LNCAP (cell line): ENCODE measurements around the gene MRPL53.

Experiments used
- CTCF ChIP-seq: fragments of 450-650 bp; IDR thresholded peaks from 2 replicates; pipeline ENCODE4 v1.5.1; 2017; ENCODE audit warnings: mild to moderate bottlenecking

MRPL53 gene

GRCh38 chr2:74481431-74481830 lies 9.0 kb upstream of the MRPL53 start:
- no peak for TF ChIP-seq CTCF

- no peak for TF ChIP-seq CTCF
Observed at GRCh38 chr2:74474899-74475298, 2.4 kb upstream of the MRPL53 start.

GRCh38 chr2:74474481-74474880 lies 2.0 kb upstream of the MRPL53 start:
- TF ChIP-seq CTCF = no peak

- no peak for TF ChIP-seq CTCF
Observed at GRCh38 chr2:74472945-74473258, 422 bp upstream of the MRPL53 start.

GRCh38 chr2:74471332-74472065 lies 981 bp downstream of the MRPL53 start:
- no peak for TF ChIP-seq CTCF

GRCh38 chr2:74464406-74464805 lies 8.1 kb downstream of the MRPL53 start:
- no peak for TF ChIP-seq CTCF

GRCh38 chr2:74462786-74463105 lies 9.7 kb downstream of the MRPL53 start:
- TF ChIP-seq CTCF = no peak

GRCh38 chr2:74462054-74462785 lies 10.3 kb downstream of the MRPL53 start:
- TF ChIP-seq CTCF = no peak
